Measurements from ENCODE around the gene PMEPA1.

Gene PMEPA1

GRCh38 chr20:57710841-57711240, 1.0 kb upstream of the PMEPA1 start:
- DNase-seq (ENCODE audit: low spot score), result no peak
- in situ Hi-C loops (cut with MboI; ENCODE audit: low pct_unique_long_range_greater_than_20kb, low sequenced_read_pairs, unreplicated experiment), result no loop called here
- TF ChIP-seq CTCF (IDR thresholded peaks at IDR 0.05; ENCODE audit: extremely low read depth, insufficient read depth, missing control alignments), result no peak

- no peak for TF ChIP-seq CTCF (IDR thresholded peaks at IDR 0.05; ENCODE audit: extremely low read depth, insufficient read depth, missing control alignments)
Measured at GRCh38 chr20:57708694-57709673, 831 bp downstream of the PMEPA1 start.

GRCh38 chr20:57707849-57708693, 1.7 kb downstream of the PMEPA1 start:
- no peak for DNase-seq (ENCODE audit: low spot score)
- TF ChIP-seq CTCF (IDR thresholded peaks at IDR 0.05; ENCODE audit: extremely low read depth, insufficient read depth, missing control alignments), result no peak

More at GRCh38 chr20:57708694-57709673, 831 bp downstream of the PMEPA1 start:
- no peak for DNase-seq (ENCODE audit: low spot score)
- in situ Hi-C loops (cut with MboI; ENCODE audit: low pct_unique_long_range_greater_than_20kb, low sequenced_read_pairs, unreplicated experiment), result no loop called here

GRCh38 chr20:57707320-57707719, 2.5 kb downstream of the PMEPA1 start:
- DNase-seq (ENCODE audit: low spot score), result no peak
- TF ChIP-seq CTCF (IDR thresholded peaks at IDR 0.05; ENCODE audit: extremely low read depth, insufficient read depth, missing control alignments), result no peak
- in situ Hi-C loops (cut with MboI; ENCODE audit: low pct_unique_long_range_greater_than_20kb, low sequenced_read_pairs, unreplicated experiment), result no loop called here

More at GRCh38 chr20:57707849-57708693, 1.7 kb downstream of the PMEPA1 start:
- in situ Hi-C loops (cut with MboI; ENCODE audit: low pct_unique_long_range_greater_than_20kb, low sequenced_read_pairs, unreplicated experiment), result no loop called here

- TF ChIP-seq CTCF (IDR thresholded peaks at IDR 0.05; ENCODE audit: extremely low read depth, insufficient read depth, missing control alignments), result no peak
- in situ Hi-C loops (cut with MboI; ENCODE audit: low pct_unique_long_range_greater_than_20kb, low sequenced_read_pairs, unreplicated experiment), result no loop called here
- DNase-seq (ENCODE audit: low spot score), result no peak
Measured at GRCh38 chr20:57705127-57705899, 4.5 kb downstream of the PMEPA1 start.

- TF ChIP-seq CTCF (IDR thresholded peaks at IDR 0.05; ENCODE audit: extremely low read depth, insufficient read depth, missing control alignments), result no peak
- in situ Hi-C loops (cut with MboI; ENCODE audit: low pct_unique_long_range_greater_than_20kb, low sequenced_read_pairs, unreplicated experiment), result no loop called here
- DNase-seq (ENCODE audit: low spot score), result no peak
Measured at GRCh38 chr20:57704245-57704644, 5.6 kb downstream of the PMEPA1 start.

All from GM13977 (cell line).